Measurements from ENCODE around the gene UFL1. TPM values are rescaled to one million over a fixed set of nuclear protein-coding genes. Genes with fewer than 3 reads are reported as not detected.

The UFL1 gene
- total RNA-seq: 13.9 and 20.1 TPM in 2 replicates

GRCh38 chr6:96521644-96522464 lies at the start of gene UFL1:
Gene UFL1, plus strand, starts transcription at chr6:96521806. Its CDS starts 68 bp downstream, at chr6:96521874.

GRCh38 chr6:96562886-96563285 lies 41.3 kb downstream of the UFL1 start, which contains the start of gene FHL5:
Gene FHL5, plus strand, starts transcription at chr6:96563128. Its CDS starts 40,486 bp downstream, at chr6:96603614.

Other genes with a start within 250 kb of the UFL1 start
- gene FHL5, start 41.3 kb downstream of the UFL1 start, total RNA-seq: 0.32 TPM in 1 of 2 replicates, not detected in the other

Data from bladder microvascular endothelial cell (primary cell).